ENCODE results near the gene CD40.

DNA sequence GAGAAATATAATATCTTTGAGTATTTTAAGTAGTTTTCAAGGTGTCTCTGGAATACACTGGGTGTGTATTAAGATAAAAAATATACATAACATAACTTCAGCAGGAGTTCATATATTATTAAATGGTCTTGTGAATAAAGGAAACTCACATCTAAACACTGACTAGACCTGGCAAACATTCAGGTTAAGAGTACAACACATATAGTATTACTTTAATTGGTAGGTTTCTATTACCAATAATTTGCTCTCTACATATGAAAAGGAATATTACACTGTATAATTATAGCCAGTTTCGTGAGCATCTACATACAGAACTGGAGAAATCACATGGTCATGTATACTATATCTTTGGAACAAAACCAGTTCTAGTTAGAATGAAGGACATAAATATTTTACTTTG, 37.0 kb upstream of the CD40 start:
- TF ChIP-seq, protein P1, sequence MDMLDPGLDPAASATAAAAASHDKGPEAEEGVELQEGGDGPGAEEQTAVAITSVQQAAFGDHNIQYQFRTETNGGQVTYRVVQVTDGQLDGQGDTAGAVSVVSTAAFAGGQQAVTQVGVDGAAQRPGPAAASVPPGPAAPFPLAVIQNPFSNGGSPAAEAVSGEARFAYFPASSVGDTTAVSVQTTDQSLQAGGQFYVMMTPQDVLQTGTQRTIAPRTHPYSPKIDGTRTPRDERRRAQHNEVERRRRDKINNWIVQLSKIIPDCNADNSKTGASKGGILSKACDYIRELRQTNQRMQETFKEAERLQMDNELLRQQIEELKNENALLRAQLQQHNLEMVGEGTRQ (IDR thresholded peaks at IDR 0.05) = no peak
- TF ChIP-seq POLR2A (IDR thresholded peaks at IDR 0.05; ENCODE audit: low read length) (no peak), CEBPB (IDR thresholded peaks at IDR 0.05) (no peak), HDAC2 (IDR thresholded peaks at IDR 0.05) (no peak), JUN (IDR thresholded peaks at IDR 0.05) (no peak), MAFK (IDR thresholded peaks at IDR 0.05; ENCODE audit: partially characterized antibody) (no peak), CBX2 (IDR thresholded peaks at IDR 0.05; ENCODE audit: borderline replicate concordance, low read depth) (no peak), RAD21 (conservative IDR thresholded peaks at IDR 0.05 in 1 of 2, IDR thresholded peaks at IDR 0.05 in 1 of 2) (no peak), RFX5 (IDR thresholded peaks at IDR 0.05) (no peak)
- TF ChIP-seq, protein P2, sequence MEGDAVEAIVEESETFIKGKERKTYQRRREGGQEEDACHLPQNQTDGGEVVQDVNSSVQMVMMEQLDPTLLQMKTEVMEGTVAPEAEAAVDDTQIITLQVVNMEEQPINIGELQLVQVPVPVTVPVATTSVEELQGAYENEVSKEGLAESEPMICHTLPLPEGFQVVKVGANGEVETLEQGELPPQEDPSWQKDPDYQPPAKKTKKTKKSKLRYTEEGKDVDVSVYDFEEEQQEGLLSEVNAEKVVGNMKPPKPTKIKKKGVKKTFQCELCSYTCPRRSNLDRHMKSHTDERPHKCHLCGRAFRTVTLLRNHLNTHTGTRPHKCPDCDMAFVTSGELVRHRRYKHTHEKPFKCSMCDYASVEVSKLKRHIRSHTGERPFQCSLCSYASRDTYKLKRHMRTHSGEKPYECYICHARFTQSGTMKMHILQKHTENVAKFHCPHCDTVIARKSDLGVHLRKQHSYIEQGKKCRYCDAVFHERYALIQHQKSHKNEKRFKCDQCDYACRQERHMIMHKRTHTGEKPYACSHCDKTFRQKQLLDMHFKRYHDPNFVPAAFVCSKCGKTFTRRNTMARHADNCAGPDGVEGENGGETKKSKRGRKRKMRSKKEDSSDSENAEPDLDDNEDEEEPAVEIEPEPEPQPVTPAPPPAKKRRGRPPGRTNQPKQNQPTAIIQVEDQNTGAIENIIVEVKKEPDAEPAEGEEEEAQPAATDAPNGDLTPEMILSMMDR (IDR thresholded peaks at IDR 0.05) = no peak
- TF ChIP-seq, protein P3, sequence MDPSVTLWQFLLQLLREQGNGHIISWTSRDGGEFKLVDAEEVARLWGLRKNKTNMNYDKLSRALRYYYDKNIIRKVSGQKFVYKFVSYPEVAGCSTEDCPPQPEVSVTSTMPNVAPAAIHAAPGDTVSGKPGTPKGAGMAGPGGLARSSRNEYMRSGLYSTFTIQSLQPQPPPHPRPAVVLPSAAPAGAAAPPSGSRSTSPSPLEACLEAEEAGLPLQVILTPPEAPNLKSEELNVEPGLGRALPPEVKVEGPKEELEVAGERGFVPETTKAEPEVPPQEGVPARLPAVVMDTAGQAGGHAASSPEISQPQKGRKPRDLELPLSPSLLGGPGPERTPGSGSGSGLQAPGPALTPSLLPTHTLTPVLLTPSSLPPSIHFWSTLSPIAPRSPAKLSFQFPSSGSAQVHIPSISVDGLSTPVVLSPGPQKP (IDR thresholded peaks at IDR 0.05; ENCODE audit: low read depth, low read length) = no peak

Data from A549 (cell line).